Measurements from ENCODE around the gene NCAN.

The NCAN gene

DNA sequence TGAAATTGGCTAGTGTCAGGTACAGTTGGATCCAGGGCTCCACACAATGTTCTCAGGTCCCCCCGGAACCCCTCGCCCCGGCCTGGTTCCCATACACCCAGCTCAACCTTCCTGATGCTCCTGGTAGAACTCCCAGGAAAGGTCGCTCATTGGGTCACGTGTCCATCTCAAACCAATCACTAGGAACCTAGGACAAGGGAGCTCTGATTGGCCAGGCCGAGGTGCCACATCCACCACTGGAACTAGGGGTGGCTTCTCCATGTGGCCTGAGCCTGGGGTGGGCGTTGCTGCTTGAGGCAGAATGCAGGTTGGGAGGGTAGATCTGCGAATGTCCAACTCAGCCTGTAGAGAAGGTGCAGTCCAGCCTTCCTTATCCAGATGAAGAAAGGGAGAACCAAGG is 34.8 kb upstream of the NCAN start:
- no peaks in the 10 kb centered on the region for H3K27me3 ChIP-seq (ENCODE audit: insufficient read depth, low read length)
- no peak overlapping the region for H2AFZ ChIP-seq (ENCODE audit: low read length, unreplicated experiment)
- no peak overlapping the region for H3K4me3 ChIP-seq (ENCODE audit: low read depth, low read length)
- no peaks in the 10 kb centered on the region for H3K79me2 ChIP-seq (ENCODE audit: control insufficient read depth, insufficient read depth, low read length, unreplicated experiment)
- H3K4me1 ChIP-seq (ENCODE audit: control insufficient read depth, insufficient read depth, low read length, unreplicated experiment), result peaks cover 5% of the 10 kb centered on the region
- H3K27ac ChIP-seq (ENCODE audit: low read depth, low read length), result no peak overlapping the region
- H3K36me3 ChIP-seq (ENCODE audit: insufficient read depth, low read length), result no peaks in the 10 kb centered on the region

DNA sequence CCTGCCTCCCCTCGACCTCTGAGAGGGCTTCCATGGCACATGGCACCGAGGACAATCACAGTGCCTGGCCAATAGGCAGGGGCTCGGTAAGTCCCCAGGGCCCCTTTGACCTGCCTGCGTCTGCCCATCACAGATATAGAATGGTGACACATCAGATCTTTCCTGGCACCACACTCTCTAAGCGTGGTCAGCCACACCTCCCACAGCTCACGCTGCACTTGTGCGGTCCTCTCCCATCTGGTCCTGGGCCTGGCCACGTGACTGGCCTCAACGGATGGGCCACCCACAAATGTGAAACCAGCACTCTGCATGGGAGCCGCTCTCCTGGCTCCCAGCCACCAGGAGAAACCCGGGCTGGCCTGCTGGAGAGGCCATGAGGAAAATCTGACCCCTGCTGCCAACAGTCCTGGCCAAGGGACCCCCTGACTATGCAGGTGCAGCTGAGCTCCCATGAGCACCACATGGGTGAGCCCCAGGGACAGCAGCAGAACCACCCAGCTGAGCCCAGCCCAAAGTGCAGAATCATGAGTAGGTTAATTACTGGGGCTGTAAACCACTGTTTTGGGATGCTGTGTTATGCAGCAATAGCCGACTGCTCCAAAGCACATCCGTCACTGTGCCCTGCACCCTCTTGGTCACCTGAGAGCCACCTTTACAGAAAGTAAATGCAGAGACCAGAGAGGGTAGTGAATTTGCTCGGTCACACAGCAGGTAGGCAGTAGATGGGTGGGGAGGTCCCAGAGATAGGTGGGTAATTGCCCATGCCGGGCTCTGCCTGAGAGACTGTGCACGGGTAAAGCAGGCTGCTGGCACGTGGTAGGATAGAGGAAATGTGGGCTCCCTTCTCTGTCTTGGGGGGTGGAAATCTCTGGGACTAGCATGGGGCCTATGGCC is 32.0 kb upstream of the NCAN start:
- H3K4me3 ChIP-seq (ENCODE audit: low read depth, low read length), result no peak overlapping the region
- no peaks in the 10 kb centered on the region for H3K79me2 ChIP-seq (ENCODE audit: control insufficient read depth, insufficient read depth, low read length, unreplicated experiment)
- H3K27me3 ChIP-seq (ENCODE audit: insufficient read depth, low read length), result no peaks in the 10 kb centered on the region
- no peak overlapping the region for H2AFZ ChIP-seq (ENCODE audit: low read length, unreplicated experiment)
- no peaks in the 10 kb centered on the region for H3K4me1 ChIP-seq (ENCODE audit: control insufficient read depth, insufficient read depth, low read length, unreplicated experiment)
- no peak overlapping the region for H3K27ac ChIP-seq (ENCODE audit: low read depth, low read length)
- H3K36me3 ChIP-seq (ENCODE audit: insufficient read depth, low read length), result no peaks in the 10 kb centered on the region

DNA sequence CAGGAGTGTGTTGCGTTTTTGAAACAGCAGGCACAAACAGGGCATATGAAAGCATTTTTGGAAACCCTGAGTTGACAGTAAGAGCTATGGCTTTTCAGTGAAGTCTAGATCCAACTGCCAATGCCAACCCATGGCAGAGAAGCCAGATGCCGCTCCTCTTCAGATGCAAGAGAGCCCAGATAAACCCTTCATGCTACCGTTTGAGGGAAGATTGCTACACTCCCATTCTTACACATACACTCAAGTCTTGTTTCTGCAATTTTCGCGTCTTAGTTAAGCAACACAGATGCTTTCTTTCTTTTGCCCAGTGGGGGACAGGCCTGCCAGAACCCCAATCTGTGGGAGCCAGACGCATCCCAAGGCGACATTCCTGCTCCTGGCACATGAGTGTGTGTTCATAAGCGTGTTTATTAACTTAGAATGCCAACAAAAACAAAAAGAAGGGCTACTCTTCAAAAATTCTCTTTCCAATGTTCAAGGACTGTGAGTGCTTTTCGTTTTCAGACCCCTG is 30.2 kb upstream of the NCAN start:
- Histone ChIP-seq H3K4me3 (ENCODE audit: low read depth, low read length) (no peak overlapping the region), H3K27me3 (ENCODE audit: insufficient read depth, low read length) (no peaks in the 10 kb centered on the region), H3K36me3 (ENCODE audit: insufficient read depth, low read length) (no peaks in the 10 kb centered on the region), H3K27ac (ENCODE audit: low read depth, low read length) (no peak overlapping the region), H2AFZ (ENCODE audit: low read length, unreplicated experiment) (no peak overlapping the region), H3K4me1 (ENCODE audit: control insufficient read depth, insufficient read depth, low read length, unreplicated experiment) (no peaks in the 10 kb centered on the region), H3K79me2 (ENCODE audit: control insufficient read depth, insufficient read depth, low read length, unreplicated experiment) (no peaks in the 10 kb centered on the region)

DNA sequence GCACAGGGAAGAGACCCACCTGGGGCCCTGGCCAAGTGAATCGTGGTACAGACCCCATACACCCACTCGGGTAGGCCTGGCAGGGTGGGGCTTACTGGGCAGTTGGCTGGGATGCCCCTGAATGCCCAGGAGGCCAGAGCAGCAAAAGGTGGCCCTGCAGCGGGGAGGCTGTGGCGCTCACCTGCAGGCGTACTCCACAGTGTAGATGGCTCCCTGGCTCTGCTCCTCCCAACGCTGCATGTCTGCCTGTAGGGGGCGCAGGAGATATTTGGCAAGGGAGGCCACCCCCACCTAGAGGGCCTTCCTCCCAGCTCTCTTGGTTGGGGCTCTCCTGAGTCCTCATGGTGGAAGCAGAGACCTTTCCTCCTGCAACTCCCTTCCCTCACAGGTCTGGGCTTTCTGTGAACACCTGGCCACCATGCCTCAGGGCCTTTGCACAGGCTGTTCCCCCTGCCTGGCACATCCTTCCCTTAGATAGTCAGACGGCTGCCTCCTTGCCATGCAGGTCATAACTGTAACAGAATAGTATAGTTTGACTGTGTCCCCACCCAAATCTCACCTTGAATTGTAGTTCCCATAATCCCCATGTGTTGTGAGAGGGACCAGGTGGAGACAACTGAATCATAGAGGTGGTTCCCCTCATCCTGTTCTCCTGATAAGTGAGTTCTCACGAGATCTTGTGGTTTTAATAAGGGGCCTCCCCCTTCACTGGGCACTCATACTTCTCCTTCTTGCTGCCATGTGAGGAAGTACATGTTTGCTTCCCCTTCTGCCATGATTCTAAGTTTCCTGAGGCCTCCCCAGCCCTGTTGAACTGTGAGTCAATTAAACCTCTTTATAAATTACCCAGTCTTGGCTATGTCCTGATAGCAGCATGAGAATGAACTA is 25.7 kb upstream of the NCAN start:
- H3K36me3 ChIP-seq (ENCODE audit: insufficient read depth, low read length), result no peaks in the 10 kb centered on the region
- no peaks in the 10 kb centered on the region for H3K4me1 ChIP-seq (ENCODE audit: control insufficient read depth, insufficient read depth, low read length, unreplicated experiment)
- peaks cover 21% of the 10 kb centered on the region for H3K79me2 ChIP-seq (ENCODE audit: control insufficient read depth, insufficient read depth, low read length, unreplicated experiment)
- no peak overlapping the region for H3K27ac ChIP-seq (ENCODE audit: low read depth, low read length)
- no peak overlapping the region for H3K4me3 ChIP-seq (ENCODE audit: low read depth, low read length)
- no peak overlapping the region for H2AFZ ChIP-seq (ENCODE audit: low read length, unreplicated experiment)
- no peaks in the 10 kb centered on the region for H3K27me3 ChIP-seq (ENCODE audit: insufficient read depth, low read length)

DNA sequence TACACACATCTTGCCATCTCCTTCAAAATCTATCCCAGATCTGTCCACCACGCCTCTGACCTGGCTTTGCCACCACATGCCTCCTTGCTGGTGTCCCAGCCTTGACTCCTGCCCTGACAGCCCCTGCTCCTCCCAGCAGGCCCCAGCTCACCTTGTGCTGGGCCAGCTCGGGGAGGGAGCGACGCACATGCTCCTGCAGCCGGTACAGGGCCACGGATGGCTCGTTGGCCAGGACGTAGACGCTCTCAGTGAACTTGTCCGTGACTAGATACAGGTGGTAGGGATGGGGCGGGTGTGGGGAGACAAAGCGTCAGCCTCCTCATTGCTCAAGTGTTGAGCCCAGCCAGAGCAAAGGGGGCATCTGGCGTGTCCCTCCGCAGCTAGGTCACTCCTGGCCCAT is 25.0 kb upstream of the NCAN start:
- Histone ChIP-seq H3K4me3 (ENCODE audit: low read depth, low read length) (no peak overlapping the region), H3K79me2 (ENCODE audit: control insufficient read depth, insufficient read depth, low read length, unreplicated experiment) (peaks cover 27% of the 10 kb centered on the region), H3K27ac (ENCODE audit: low read depth, low read length) (no peak overlapping the region), H3K27me3 (ENCODE audit: insufficient read depth, low read length) (no peaks in the 10 kb centered on the region), H3K36me3 (ENCODE audit: insufficient read depth, low read length) (no peaks in the 10 kb centered on the region), H3K4me1 (ENCODE audit: control insufficient read depth, insufficient read depth, low read length, unreplicated experiment) (no peaks in the 10 kb centered on the region), H2AFZ (ENCODE audit: low read length, unreplicated experiment) (no peak overlapping the region)

DNA sequence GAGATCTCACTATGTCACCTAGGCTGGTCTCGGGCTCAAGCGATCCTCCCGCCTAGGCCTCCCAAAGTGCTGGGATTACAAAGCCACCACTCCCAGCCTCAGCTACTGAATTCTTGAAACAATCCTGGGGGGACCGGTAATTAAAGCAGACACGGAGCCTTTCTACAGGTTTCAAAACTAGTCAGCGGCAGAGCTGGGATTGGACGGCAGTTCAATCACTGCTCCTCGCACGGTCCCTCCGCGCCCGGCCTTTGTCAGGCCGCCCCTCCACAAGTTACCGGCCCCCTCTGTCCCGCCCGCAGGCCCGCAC is 20.0 kb upstream of the NCAN start:
- peaks cover 11% of the 10 kb centered on the region for H3K4me1 ChIP-seq (ENCODE audit: control insufficient read depth, insufficient read depth, low read length, unreplicated experiment)

DNA sequence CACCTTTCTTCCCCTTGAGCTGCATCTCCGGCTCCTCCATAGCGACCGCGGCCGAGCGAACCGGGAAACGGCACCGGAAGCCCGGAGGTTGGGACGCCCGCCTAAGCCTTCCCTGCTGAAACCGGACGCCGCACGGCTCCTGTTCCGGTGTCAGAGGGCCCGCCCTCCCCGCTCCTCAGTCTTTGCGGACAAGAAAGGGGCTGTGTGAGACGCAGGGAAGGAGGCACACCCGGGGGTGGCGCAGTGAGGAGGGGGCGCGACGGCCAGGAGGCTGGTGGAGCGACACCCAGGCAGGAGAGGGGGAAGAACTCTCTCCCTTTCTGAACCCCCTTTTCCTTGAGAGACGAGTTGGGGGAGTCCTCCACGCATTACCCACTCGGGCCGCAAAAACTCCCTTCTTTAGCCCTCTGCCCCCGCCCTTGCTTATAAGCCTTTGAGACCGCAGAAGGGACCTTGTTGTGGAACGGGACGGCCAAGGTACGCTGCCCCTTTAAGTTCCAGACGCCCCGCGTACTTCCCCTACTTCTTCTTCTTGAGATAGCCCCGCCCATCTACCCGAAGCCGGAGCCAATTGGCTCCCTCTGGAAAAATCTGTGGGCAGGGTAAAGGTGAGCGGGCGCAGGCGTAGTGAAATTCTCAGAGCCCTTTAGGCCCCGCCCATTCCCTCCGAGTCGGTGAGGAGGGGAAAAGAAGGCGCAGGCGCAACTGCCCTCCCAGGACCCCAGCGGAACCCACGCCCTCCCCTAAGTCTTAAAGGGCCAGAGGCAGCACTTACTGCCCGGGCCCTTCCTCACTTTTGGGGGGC is 19.5 kb upstream of the NCAN start, which contains the start of the genes BORCS8 and RFXANK:
TSS of gene BORCS8 (minus strand) at position 75 of the 805 bp plus-strand sequence. CDS start at position 40, 35 bp downstream.
TSS of gene RFXANK (plus strand) at position 181 of the 805 bp plus-strand sequence. CDS start 1,689 bp downstream, outside the sequence.
- Histone ChIP-seq H3K4me1 (ENCODE audit: control insufficient read depth, insufficient read depth, low read length, unreplicated experiment) (peaks cover 11% of the 10 kb centered on the region), H2AFZ (ENCODE audit: low read length, unreplicated experiment) (peak within 1 kb of the TSS; percentile 100), H3K27me3 (ENCODE audit: insufficient read depth, low read length) (no peaks in the 10 kb centered on the region), H3K36me3 (ENCODE audit: insufficient read depth, low read length) (no peaks in the 10 kb centered on the region), H3K4me3 (ENCODE audit: low read depth, low read length) (peak within 1 kb of the TSS; percentile 98), H3K27ac (ENCODE audit: low read depth, low read length) (peak within 1 kb of the TSS; percentile 95), H3K79me2 (ENCODE audit: control insufficient read depth, insufficient read depth, low read length, unreplicated experiment) (peaks cover 38% of the 10 kb centered on the region)

More for the DNA sequence above, 20.0 kb upstream of the NCAN start:
- H3K4me3 ChIP-seq (ENCODE audit: low read depth, low read length), result peak overlapping the region; percentile 98
- H3K27ac ChIP-seq (ENCODE audit: low read depth, low read length), result peak overlapping the region; percentile 95
- H3K79me2 ChIP-seq (ENCODE audit: control insufficient read depth, insufficient read depth, low read length, unreplicated experiment), result peaks cover 38% of the 10 kb centered on the region
- no peaks in the 10 kb centered on the region for H3K27me3 ChIP-seq (ENCODE audit: insufficient read depth, low read length)
- H2AFZ ChIP-seq (ENCODE audit: low read length, unreplicated experiment), result peak overlapping the region; percentile 100
- H3K36me3 ChIP-seq (ENCODE audit: insufficient read depth, low read length), result no peaks in the 10 kb centered on the region

DNA sequence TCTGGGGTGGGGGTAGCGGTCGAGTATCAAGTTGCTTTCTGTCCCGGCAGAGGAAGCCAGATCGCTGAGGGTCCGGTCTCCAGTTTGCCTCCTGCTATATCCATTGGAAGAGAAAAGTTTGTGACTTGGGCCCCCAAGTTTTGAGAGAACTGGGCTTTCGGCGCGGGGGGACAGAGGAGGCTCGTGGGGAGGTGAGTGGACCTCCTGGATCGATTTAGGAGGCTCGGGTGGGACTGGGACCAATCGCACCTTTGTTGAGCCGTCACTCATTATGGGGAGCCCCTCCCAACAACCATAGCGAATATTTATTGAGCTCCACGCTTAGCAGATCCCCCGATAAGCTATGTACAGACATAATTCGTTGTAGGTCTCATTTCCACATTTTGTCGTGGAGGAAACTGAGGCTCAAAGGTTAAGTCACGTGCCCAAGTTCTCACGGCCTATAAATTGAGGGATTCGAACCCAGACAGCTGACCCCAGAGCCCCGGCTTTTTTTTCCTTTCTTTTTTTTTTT is 18.8 kb upstream of the NCAN start:
- H2AFZ ChIP-seq (ENCODE audit: low read length, unreplicated experiment), result peak overlapping the region; percentile 81
- H3K27ac ChIP-seq (ENCODE audit: low read depth, low read length), result peak overlapping the region; percentile 45
- peaks cover 11% of the 10 kb centered on the region for H3K4me1 ChIP-seq (ENCODE audit: control insufficient read depth, insufficient read depth, low read length, unreplicated experiment)
- H3K79me2 ChIP-seq (ENCODE audit: control insufficient read depth, insufficient read depth, low read length, unreplicated experiment), result peaks cover 38% of the 10 kb centered on the region
- H3K36me3 ChIP-seq (ENCODE audit: insufficient read depth, low read length), result no peaks in the 10 kb centered on the region
- no peaks in the 10 kb centered on the region for H3K27me3 ChIP-seq (ENCODE audit: insufficient read depth, low read length)
- H3K4me3 ChIP-seq (ENCODE audit: low read depth, low read length), result peak overlapping the region; percentile 98

DNA sequence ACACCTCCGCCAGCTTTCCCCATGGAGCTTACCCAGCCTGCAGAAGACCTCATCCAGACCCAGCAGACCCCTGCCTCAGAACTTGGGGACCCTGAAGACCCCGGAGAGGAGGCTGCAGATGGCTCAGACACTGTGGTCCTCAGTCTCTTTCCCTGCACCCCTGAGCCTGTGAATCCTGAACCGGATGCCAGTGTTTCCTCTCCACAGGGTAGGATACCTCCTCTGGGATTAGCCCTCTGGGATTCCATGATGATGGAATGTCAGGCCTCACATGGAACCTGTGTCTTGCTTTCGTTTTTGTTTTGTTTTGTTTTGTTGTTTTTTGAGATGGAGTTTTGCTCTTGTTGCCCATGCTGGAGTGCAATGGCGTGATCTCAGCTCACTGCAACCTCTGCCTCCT is 17.8 kb upstream of the NCAN start:
- Histone ChIP-seq H3K27ac (ENCODE audit: low read depth, low read length) (no peak overlapping the region), H3K4me3 (ENCODE audit: low read depth, low read length) (peak overlapping the region; percentile 98), H3K79me2 (ENCODE audit: control insufficient read depth, insufficient read depth, low read length, unreplicated experiment) (peaks cover 38% of the 10 kb centered on the region), H2AFZ (ENCODE audit: low read length, unreplicated experiment) (no peak overlapping the region), H3K36me3 (ENCODE audit: insufficient read depth, low read length) (no peaks in the 10 kb centered on the region), H3K4me1 (ENCODE audit: control insufficient read depth, insufficient read depth, low read length, unreplicated experiment) (peaks cover 11% of the 10 kb centered on the region), H3K27me3 (ENCODE audit: insufficient read depth, low read length) (no peaks in the 10 kb centered on the region)

All from ACC112 (cell line).